Midbrain (tissue), 1 donor: ENCODE results near the gene ARF1.

Experiments
- DNase-seq: peaks from one replicate; lab custom pipeline; 2025; lab: John Stamatoyannopoulos, UW

ARF1 gene

DNA sequence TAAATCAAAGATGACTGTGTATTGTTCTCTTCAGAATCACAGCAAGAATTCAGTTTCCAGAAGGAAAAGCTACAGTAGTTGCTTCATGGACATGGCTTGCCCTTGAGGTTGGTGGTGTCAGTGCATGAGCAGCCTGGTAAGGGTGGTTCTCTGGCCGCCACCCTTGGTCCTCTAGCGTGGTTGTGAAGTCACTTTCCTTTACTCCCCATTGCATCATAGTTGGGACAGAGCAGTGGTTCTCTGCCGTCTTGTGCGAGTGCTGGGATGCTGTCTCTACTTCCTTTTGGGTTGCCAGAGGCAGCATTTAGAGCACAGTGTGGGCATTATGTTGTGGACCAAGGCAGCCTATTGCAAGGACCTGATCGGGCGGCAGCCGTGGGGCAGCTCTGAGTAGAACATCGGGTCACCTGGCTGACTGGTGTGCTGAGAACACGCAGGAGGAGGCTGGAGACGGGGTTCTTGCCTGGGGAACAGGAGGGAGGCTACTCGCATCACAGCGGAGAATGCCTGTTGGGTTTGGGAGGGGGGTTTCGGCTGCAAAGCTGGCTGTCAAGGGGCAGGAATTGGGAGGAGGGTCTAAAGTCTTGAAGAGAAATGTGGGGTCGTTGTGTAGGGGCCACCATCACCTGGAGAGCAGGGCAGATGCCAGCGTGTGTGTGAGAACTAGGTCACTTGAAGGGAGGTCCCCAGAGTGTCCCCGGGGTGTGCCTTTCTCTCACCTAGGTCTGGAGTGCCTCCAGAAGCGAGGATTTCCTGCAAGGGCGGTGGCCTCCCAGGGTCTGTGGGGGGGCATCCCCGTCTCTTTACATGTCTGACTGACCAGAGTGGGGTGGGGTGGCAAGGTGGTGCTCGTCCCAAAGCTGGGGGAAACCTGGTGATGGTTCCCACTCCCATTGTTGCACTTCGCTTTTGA lies 6.3 kb downstream of the ARF1 start:
- no peak for DNase-seq

DNA sequence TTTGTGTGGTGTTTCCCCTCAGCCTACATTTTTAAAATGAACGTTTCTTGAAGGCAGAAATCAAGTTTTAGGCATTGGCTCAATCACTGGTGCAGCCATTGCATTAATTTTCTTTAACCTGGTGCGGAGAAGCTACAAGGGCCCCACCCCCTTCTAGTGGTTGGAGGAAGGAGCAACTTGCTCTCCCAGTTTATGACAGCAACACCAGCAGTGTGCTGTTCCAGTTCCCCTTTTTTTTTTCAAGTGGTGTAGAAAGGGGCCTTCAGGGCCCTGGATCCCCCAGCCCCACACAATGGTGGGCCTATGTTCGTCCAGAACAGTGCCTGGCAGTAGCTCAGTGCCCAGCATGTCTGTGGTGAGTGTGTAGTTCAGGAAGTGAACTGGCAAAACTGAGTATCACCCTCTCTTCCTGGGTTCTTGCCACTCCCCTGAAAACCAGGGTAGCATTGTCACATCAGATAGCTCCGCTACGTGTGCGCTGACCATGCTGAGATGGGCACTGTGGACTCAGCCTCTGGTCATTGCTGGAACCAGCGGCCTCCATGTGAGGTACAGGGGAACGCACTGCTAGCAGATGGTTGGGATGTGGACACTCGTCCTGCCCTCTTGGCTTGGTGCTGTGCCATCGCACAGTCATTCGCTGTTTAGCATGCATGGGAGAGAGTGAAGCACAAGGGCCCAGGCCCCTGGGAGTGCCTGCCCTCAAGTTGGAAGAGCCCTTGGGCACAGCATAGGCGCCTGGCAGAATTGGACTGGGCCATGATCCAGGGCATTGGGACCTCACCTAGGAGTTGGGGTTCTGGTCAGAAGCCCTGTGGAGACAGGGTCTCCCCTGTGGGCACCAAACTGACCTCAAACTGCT lies 7.2 kb downstream of the ARF1 start:
- DNase-seq, result no peak

DNA sequence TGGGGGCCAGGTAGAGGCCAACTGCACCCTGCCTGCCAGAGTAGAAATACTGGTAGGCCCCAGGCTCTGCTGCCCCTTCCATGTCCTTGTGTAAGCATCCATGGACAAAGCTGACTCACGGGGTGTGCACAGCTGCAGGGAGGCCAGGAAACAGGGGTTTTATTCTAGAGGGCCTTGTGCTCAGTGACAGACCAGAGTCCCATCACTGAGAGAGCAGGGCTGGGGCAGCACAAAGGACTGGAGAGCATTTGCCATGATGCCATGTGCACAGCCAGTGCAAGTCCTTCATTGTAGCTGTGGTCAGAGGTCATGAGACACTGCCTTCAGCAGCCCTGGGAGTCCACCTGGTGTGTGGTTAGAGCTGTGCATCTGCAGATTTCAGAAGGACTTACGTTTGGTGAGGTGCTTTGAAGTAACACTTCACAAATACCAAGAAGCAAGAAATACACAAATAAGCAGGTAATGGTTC lies 8.1 kb downstream of the ARF1 start:
- no peak for DNase-seq

DNA sequence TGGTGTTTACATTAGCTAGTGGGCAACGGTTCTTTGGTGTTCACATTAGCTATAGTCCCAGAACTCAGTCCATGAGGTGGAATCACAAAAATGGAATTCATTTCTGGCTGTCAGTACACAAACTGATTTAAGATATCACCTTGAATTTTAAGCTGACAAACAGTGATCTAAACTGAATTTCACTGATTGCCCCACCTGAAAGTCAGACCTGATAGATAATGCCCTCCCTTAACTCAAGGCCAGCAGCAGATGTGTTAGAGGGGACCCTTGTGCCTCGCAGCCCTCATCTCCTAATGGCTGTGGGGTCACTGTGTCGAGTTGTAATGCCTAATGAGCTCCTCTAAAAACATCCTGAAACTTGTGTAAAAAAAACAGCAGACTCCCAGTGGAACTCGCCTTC lies 8.6 kb downstream of the ARF1 start:
- no peak for DNase-seq

DNA sequence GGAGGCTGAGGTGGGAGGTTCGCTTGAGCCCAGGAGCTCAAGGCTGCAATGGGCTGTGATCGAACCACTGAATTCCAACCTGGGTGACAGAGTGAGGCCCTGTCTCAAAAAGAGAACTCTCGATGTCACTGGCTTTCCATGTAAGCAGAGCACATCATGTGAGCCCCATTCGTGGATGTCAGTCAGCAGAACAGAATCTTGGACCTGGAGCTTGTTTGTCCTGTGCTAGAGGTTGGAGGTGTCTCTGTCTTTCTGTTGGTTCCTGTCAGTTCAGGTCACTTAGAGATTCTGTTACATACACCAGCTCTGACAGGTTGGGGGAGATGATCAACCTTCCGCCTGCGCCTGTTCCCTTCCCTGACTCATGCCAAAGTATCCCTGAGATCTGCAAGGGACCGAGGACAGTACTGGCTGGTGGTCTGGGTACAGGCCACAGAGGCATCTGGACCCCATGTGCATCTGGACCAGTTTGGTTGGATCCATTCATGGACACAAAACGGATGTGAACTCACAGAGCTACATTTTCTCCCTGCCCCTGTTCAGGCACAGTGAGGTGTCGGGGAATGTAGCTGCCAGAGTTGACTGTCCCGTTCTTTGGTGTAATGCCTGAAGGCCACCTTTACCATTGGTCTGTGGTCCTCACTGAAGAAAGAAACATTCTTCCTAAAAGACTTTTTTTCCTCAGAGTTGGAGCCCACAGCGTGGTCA lies 10.0 kb downstream of the ARF1 start:
- DNase-seq, result no peak

DNA sequence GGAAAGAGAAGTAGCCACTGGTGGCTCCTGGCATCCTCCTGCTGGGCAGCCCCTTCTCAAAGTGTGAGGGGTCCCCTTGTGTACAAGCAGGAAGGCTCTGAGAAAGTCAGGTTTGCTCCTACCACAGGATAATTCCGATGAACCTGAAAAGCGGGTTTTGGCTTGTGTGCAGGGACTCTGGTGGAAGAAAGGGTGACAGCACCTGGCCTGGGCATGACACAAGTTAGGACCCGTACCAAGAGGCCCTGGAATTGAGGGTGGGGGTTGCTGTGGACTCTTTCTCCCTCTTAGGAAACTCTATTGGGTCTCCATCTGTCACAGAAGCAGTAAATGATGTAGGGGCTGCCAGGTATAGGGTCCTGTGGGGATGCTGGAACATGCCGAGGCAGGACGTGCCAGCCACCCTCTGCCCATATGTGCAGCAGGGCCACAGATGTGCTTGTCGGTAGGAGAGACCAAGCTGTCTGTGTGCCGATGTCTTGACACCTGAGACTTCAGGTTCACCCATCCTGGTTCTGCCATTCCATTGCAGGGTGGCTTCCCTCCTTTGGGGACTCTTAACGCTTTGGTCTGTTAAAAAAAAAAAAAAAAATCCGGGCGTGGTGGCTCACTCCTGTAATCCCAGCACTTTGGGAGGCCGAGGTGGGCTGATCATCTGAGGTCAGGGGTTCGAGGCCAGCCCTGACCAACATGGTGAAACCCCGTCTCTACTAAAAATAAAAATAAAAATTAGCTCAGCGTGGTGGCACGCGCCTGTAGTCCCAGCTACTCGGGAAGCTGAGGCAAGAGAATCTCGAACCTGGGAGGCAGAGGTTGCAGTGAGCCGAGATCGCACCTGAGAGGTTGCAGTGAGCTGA lies 10.8 kb downstream of the ARF1 start:
- no peak for DNase-seq

DNA sequence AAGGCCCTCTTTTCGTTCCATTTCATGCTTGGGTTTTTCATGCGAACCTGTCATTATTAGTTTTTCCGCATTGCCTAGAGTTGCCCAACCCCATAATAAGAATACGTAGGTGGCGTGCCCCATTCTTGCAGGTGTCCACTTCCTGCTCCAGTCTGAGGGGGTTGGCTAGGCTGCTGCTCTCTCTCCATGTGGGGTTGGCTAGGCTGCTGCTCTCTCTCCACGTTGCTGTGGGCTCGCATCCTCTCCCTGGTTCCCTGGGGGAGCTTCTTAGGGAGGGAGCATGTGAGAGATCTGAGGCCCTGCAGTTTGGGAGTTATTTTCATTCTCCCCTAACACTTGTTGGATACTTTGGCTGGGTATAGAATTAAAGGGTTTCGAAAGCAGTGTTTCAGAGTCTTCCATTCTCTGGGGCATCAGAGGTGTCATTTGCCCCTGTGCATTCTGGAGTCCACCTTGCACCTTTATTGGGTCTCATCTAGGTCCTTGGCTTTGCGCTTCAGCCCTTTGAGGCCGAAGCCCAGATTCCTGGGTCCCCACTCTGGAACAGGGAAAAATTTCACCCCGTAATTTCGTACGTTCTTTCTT lies 12.0 kb downstream of the ARF1 start:
- DNase-seq, result no peak

DNA sequence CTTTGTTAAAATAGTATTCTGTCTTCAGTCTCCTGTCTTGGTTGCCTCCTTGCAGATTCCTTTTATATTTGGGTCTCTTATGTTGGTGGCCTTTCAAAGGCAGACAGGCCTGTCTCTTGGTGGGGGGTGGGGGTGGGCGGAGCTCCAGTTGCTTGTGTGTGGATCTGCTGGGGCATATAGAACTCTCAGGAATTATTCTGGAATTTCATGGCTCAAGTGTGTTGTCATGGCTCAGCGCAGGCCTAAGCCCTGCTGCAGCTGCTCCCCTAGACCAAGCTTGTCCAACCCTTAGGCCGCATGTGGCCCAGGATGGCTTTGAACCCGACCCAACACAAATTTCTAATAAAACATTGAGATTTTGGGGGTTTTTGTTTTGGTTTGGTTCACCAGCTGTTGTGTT lies 12.7 kb downstream of the ARF1 start:
- no peak for DNase-seq

DNA sequence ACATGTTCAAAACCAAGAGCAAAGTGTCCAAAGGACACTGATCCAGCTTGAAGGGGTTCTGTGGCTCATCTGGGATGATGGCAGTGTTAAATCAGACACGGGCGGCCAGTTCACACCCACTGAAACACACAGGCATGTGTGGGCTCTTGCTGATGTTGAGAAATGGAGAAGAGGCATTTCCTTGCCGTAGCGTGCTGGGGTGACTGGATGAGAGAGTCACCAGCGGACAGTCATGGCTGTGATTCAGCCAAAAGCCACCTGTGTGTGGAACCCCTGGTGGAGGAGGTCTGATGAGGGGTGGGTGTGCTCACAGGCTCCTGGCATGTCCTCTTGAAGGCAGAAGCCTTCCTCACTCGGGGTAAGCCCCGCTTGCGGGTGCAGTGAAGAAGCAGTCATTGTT lies 13.4 kb downstream of the ARF1 start:
- DNase-seq, result no peak

DNA sequence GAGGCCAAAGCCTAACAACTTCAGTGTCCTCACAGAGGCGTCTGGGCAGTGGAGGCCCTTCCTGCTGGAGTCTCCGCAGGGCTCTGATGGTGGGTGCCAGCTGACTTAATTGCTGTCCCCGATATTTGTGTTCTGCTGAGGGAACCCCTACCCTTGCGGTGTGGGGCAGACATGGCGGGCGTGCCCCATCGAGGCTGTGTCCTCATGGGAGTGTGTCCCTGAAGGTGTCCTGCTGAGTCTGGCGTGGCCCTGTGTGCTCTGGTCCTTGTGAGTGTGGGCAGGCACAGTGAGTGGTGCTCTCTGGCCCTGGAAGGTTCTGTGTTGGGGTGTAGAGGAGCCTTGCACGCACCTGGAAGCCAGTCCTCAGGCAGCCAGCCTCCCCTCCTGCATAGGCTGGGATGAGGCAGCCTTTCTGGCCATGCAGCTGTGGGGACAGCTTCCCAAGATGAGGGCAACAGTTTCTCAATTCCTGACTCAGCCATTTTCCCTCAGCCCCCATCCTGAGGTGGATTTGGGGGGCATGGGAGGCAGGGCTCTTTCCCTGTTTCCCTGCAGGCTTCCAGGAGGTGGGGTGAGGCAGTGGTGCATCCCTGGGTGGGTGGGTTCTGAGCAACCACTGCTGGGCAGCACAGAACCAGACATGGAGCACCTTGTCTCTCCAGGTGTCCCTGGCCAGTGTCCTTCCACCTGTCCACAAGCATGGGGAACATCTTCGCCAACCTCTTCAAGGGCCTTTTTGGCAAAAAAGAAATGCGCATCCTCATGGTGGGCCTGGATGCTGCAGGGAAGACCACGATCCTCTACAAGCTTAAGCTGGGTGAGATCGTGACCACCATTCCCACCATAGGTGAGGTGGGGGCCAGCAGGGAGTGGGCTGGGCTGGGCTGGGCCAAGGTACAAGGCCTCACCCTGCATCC lies 14.2 kb downstream of the ARF1 start:
- no peak for DNase-seq

DNA sequence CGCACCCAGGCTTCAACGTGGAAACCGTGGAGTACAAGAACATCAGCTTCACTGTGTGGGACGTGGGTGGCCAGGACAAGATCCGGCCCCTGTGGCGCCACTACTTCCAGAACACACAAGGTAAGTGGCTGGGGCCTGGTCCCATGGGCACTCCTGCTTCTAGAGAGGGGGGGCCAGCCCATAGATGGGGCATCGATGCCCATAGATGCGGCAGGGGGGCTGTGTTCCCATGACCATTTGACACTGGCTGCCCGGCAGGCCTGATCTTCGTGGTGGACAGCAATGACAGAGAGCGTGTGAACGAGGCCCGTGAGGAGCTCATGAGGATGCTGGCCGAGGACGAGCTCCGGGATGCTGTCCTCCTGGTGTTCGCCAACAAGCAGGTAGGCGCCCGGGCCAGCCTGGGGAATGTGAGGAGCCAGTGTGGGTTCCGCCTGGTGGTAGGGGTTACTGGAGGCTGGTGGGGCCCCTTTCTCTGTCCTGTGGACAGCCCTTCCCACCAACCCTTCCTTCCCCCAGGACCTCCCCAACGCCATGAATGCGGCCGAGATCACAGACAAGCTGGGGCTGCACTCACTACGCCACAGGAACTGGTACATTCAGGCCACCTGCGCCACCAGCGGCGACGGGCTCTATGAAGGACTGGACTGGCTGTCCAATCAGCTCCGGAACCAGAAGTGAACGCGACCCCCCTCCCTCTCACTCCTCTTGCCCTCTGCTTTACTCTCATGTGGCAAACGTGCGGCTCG lies 15.0 kb downstream of the ARF1 start:
- no peak for DNase-seq

DNA sequence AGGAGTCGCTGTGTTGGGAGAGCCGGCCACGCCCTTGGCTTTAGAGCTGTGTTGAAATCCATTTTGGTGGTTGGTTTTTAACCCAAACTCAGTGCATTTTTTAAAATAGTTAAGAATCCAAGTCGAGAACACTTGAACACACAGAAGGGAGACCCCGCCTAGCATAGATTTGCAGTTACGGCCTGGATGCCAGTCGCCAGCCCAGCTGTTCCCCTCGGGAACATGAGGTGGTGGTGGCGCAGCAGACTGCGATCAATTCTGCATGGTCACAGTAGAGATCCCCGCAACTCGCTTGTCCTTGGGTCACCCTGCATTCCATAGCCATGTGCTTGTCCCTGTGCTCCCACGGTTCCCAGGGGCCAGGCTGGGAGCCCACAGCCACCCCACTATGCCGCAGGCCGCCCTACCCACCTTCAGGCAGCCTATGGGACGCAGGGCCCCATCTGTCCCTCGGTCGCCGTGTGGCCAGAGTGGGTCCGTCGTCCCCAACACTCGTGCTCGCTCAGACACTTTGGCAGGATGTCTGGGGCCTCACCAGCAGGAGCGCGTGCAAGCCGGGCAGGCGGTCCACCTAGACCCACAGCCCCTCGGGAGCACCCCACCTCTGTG lies 15.9 kb downstream of the ARF1 start:
- no peak for DNase-seq

DNA sequence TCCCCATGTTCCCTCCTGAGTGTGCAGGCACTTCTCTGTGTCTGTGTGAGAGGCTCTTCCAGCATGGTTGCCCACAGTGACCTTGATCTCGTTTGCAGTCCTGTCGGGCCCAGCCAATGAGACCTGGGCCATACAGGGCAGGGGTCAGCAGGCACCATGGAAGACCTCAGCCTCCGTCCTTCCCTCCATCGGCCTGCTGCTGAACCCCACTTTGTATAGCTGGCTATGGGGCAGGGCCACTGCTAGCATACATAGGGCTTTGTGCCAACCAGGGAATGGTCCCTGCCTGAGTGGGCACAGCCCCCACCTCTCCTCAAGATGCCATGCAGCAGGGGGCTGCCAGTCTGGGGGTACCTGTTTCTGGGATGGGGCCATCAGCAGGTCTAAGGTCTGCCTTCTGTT lies 16.8 kb downstream of the ARF1 start:
- DNase-seq, result no peak

DNA sequence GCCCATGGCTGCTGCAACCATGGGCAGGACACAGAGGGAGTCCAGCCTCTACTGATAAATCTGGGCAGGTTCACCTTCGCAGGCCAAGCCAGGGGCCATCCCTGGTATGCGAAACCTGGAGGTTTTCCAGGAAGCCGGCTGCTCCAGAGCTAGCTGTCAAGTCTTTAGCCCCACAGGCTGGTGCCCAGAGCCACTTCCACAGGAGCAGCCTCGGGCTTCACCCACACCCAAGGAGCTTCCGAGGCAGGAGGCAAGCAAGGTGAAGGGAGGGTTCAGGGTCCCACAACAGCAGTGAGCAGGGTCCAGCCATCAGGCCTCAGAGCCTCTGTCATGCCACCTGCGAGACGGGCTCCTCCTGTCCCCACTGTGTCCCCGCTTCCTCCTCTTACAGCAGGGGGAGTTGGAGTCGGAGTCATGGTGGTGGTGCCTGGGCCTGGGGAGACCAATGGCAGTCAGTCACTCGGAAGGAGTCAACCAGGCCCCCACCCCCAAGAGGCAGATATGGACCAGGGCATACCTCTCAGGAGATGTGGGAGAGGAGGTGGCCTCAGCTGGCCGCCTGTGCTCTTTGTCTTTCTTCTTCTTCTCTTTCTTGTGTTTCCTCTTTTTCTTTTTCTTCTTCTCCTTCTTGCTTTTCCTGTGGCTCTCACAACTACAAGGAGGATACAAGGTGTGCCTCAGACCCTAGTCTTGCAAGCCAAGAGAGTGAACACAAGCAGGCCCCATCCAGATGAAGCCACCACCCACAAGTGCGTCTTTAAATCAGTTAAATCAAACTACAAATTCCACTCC lies 18.5 kb downstream of the ARF1 start:
- no peak for DNase-seq

DNA sequence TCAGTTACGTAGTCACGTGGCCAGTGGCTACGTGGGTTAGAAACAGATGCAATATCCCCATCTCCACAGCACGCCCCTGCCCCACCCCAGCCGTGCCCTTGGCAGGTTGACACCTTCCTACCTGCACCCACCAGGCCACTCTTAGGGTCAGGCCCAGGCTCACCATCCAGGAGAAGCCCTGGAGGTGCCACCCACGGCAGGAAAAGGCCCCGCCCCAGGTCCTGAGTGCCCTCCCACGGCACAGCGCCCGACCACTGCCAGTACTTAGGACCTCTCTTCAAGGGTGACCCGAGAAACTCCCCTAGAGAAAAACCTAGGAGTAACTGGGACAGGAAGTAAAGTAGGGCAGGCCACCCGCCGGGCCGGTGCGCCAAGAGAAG lies 19.1 kb downstream of the ARF1 start:
- DNase-seq, result no peak

DNA sequence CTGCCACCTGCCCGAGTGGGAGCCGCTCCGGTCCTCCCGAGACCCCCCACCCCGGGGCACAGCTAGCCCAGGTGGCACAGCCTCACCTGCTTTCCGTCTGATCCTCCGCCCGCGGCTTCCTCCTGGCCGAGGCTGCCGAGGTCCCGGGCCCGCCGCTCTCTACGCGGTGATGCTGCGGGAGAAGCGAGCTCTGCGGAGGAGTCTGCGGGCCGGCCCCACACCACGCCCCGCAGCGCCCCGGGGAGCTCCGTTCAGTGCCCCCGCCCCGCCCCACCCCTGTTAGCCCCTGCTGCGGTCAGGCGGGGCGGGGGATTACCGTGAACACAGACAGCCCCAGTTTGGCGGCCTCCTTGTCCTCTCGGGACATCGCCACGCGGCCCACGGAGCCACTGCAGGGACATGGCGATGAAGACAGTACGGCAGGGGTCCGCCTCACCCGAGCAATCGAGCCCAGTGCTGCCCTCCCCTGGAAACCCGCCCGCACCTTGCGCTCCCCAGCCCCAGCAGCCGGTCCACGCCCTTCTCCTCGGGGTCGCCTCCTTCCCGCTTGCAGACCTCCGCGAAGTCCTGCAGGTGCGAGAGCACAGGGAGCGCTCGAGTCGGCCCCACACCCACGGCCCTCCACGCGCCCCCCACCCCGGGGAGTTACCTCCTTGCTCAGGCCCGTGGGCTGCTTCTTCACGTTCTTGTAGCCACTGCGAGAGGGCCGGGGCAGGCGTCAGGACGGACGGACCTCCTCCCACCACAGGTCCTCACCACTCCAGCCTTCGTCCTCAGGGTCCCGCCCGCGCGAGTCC lies 19.7 kb downstream of the ARF1 start:
- no peak for DNase-seq
